Parathyroid adenoma (tissue), 2 donors: ENCODE measurements around the gene ZNF730.
"Not testable (repeated sequence)": the region's sequence is repeated elsewhere in the genome, so short reads cannot be mapped to it uniquely, and the experiment has no call there.

ENCODE experiments used
- H2AFZ ChIP-seq: fragments of 300-600 bp; sonication (generic); one replicate; pipeline ENCODE4 v1.7.0; 2017; ENCODE audit warnings: antibody characterized with exemption, mild to moderate bottlenecking
- H3K27ac ChIP-seq: fragments of 300-600 bp; sonication (generic); one replicate; pipeline ENCODE4 v1.7.0; 2017
- H3K27me3 ChIP-seq: fragments of 300-600 bp; sonication (generic); one replicate; pipeline ENCODE4 v1.7.0; 2017; ENCODE audit warnings: low read length; ENCODE audit not compliant: control insufficient read depth, insufficient read depth
- H3K36me3 ChIP-seq: fragments of 300-600 bp; sonication (generic); one replicate; pipeline ENCODE4 v1.7.0; 2017; ENCODE audit warnings: low read length; ENCODE audit not compliant: control insufficient read depth, insufficient read depth
- H3K4me1 ChIP-seq: fragments of 300-600 bp; sonication (generic); one replicate; pipeline ENCODE4 v1.7.0; 2017; ENCODE audit warnings: control low read depth
- H3K4me2 ChIP-seq: fragments of 300-600 bp; sonication (generic); one replicate; pipeline ENCODE4 v1.7.0; 2017; ENCODE audit warnings: low read length
- H3K4me3 ChIP-seq: fragments of 300-600 bp; sonication (generic); one replicate; pipeline ENCODE4 v1.7.0; 2017; ENCODE audit warnings: low read depth, low read length
- H3K79me2 ChIP-seq: fragments of 300-600 bp; sonication (generic); one replicate; pipeline ENCODE4 v1.7.0; 2017; ENCODE audit warnings: control low read depth
- H3K9ac ChIP-seq: fragments of 300-600 bp; sonication (generic); one replicate; pipeline ENCODE4 v1.7.0; 2017; ENCODE audit warnings: mild to moderate bottlenecking
- H3K9me3 ChIP-seq: fragments of 300-600 bp; sonication (generic); one replicate; pipeline ENCODE4 v1.7.0; 2017; ENCODE audit warnings: low read length; ENCODE audit not compliant: control insufficient read depth
- CTCF ChIP-seq: fragments of 300-600 bp; sonication (generic); IDR thresholded peaks from one replicate; pipeline ENCODE4 v1.7.0; 2017; ENCODE audit warnings: antibody characterized with exemption, mild to moderate bottlenecking
- donor health status: primary hyperparathyroidism.

Gene ZNF730

GRCh38 chr19:23116802-23117571 is at the start of gene ZNF730:
TSS of gene ZNF730 (plus strand) at chr19:23117025. CDS start at chr19:23117174, 149 bp downstream.
- Histone ChIP-seq H3K36me3 (no peaks in the 10 kb centered on the region), H3K4me3 (peak within 1 kb of the TSS; percentile 47), H2AFZ (peak within 1 kb of the TSS; percentile 71), H3K9ac (no peak within 1 kb of the TSS), H3K9me3 (no peaks in the 10 kb centered on the region), H3K27me3 (no peaks in the 10 kb centered on the region), H3K79me2 (no peaks in the 10 kb centered on the region), H3K4me2 (peak within 1 kb of the TSS; percentile 77), H3K4me1 (no peaks in the 10 kb centered on the region), H3K27ac (no peak within 1 kb of the TSS)
- no peak for TF ChIP-seq CTCF

- peak; percentile 25 for TF ChIP-seq CTCF
- H3K79me2 ChIP-seq: no peaks in the 10 kb centered on the region
- H3K4me2 ChIP-seq: peak overlapping the region; percentile 59
- H3K9me3 ChIP-seq: no peaks in the 10 kb centered on the region
- H2AFZ ChIP-seq: peak overlapping the region; percentile 75
- no peaks in the 10 kb centered on the region for H3K27me3 ChIP-seq
- H3K27ac ChIP-seq: no peak overlapping the region
- no peaks in the 10 kb centered on the region for H3K36me3 ChIP-seq
- H3K9ac ChIP-seq: no peak overlapping the region
- peak overlapping the region; percentile 44 for H3K4me3 ChIP-seq
- H3K4me1 ChIP-seq: no peaks in the 10 kb centered on the region
Observed at GRCh38 chr19:23070353-23071146, 46.3 kb upstream of the ZNF730 start.

GRCh38 chr19:23071147-23071511 is 45.7 kb upstream of the ZNF730 start:
- Histone ChIP-seq H3K4me3 (peak overlapping the region; percentile 44), H3K79me2 (no peaks in the 10 kb centered on the region), H3K36me3 (no peaks in the 10 kb centered on the region), H3K9ac (no peak overlapping the region), H2AFZ (peak overlapping the region; percentile 75), H3K27me3 (no peaks in the 10 kb centered on the region), H3K9me3 (no peaks in the 10 kb centered on the region), H3K4me2 (peak overlapping the region; percentile 59), H3K4me1 (no peaks in the 10 kb centered on the region), H3K27ac (no peak overlapping the region)
- TF ChIP-seq CTCF: no peak

- peak overlapping the region; percentile 60 for H2AFZ ChIP-seq
- H3K79me2 ChIP-seq: no peaks in the 10 kb centered on the region
- no peaks in the 10 kb centered on the region for H3K9me3 ChIP-seq
- H3K9ac ChIP-seq: no peak overlapping the region
- no peaks in the 10 kb centered on the region for H3K36me3 ChIP-seq
- H3K4me2 ChIP-seq: peak overlapping the region; percentile 88
- H3K27ac ChIP-seq: no peak overlapping the region
- no peaks in the 10 kb centered on the region for H3K4me1 ChIP-seq
- no peak for TF ChIP-seq CTCF
- H3K27me3 ChIP-seq: no peaks in the 10 kb centered on the region
- peak overlapping the region; percentile 75 for H3K4me3 ChIP-seq
Observed at GRCh38 chr19:23075031-23075733, 41.6 kb upstream of the ZNF730 start.

- not testable (repeated sequence) for H3K27me3 ChIP-seq, H3K4me2 ChIP-seq, H3K79me2 ChIP-seq, H2AFZ ChIP-seq, H3K4me1 ChIP-seq, H3K9me3 ChIP-seq, H3K4me3 ChIP-seq, H3K9ac ChIP-seq, H3K36me3 ChIP-seq, H3K27ac ChIP-seq
Observed at GRCh38 chr19:23077776-23078175, 39.0 kb upstream of the ZNF730 start.
